Kidney capillary endothelial cell (primary cell): ENCODE data around the gene MRFAP1.
A peak's percentile ranks its signal among the peaks of the same experiment; 100 is the strongest.
"Not testable (repeated sequence)": the region's sequence is repeated elsewhere in the genome, so short reads cannot be mapped to it uniquely, and the experiment has no call there.

Experiments
- DNase-seq: peaks from one replicate; pipeline ENCODE4 v3.0.0-alpha.2; 2018; ENCODE audit warnings: low spot score

Gene MRFAP1

GRCh38 chr4:6668391-6668790 is 27.9 kb downstream of the MRFAP1 start:
- no peak for DNase-seq

- DNase-seq: no peak
These were observed 31.2 kb downstream of the MRFAP1 start for GRCh38 chr4:6671648-6672047.

GRCh38 chr4:6672131-6672530 is 31.6 kb downstream of the MRFAP1 start:
- DNase-seq: no peak

GRCh38 chr4:6672541-6673190 is 32.2 kb downstream of the MRFAP1 start:
- DNase-seq: not testable (repeated sequence)

- not testable (repeated sequence) for DNase-seq
These were observed 32.7 kb downstream of the MRFAP1 start for GRCh38 chr4:6673191-6673659.

- DNase-seq: peak; percentile 93
These were observed 33.4 kb downstream of the MRFAP1 start for GRCh38 chr4:6673660-6674499.

GRCh38 chr4:6674500-6675149 is 34.1 kb downstream of the MRFAP1 start:
- DNase-seq: no peak

- no peak for DNase-seq
These were observed 36.5 kb downstream of the MRFAP1 start for GRCh38 chr4:6676722-6677558.

GRCh38 chr4:6680372-6681034 is 40.0 kb downstream of the MRFAP1 start:
- no peak for DNase-seq

- DNase-seq: no peak
These were observed 40.7 kb downstream of the MRFAP1 start for GRCh38 chr4:6681191-6681590.

- no peak for DNase-seq
These were observed 42.5 kb downstream of the MRFAP1 start for GRCh38 chr4:6682862-6683590.

- DNase-seq: no peak
These were observed 44.2 kb downstream of the MRFAP1 start for GRCh38 chr4:6684656-6685055.

- DNase-seq: no peak
These were observed 45.8 kb downstream of the MRFAP1 start for GRCh38 chr4:6686104-6686787.

GRCh38 chr4:6687947-6688878 is 47.7 kb downstream of the MRFAP1 start:
- no peak for DNase-seq

- no peak for DNase-seq
These were observed 48.5 kb downstream of the MRFAP1 start for GRCh38 chr4:6688879-6689505.

GRCh38 chr4:6689506-6689960 is 49.0 kb downstream of the MRFAP1 start:
- no peak for DNase-seq
